ENCODE results near the gene ADAM23.

DNA sequence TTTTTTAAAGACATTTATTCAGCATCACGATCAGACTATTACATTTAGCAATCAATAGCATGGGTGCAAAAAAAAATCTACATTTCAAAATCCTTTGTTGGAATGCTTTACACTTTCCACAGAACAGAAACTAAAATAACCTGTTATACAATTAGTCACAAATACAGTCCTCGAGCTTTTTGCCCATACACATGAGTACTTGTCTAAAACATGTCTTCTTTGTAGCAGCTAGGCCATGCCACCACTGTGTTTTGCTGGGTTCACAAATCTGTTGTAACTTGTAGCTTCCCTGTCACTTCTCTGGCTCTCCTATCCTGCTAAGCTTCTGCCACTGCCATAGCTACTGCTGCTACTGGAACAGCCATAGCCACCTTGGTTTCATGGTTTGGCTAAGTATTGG, 24.4 kb upstream of the ADAM23 start:
- TF ChIP-seq EP300 (IDR thresholded peaks at IDR 0.05) (no peak), POLR2AphosphoS5 (IDR thresholded peaks at IDR 0.05) (no peak)
- TF ChIP-seq, protein P1, sequence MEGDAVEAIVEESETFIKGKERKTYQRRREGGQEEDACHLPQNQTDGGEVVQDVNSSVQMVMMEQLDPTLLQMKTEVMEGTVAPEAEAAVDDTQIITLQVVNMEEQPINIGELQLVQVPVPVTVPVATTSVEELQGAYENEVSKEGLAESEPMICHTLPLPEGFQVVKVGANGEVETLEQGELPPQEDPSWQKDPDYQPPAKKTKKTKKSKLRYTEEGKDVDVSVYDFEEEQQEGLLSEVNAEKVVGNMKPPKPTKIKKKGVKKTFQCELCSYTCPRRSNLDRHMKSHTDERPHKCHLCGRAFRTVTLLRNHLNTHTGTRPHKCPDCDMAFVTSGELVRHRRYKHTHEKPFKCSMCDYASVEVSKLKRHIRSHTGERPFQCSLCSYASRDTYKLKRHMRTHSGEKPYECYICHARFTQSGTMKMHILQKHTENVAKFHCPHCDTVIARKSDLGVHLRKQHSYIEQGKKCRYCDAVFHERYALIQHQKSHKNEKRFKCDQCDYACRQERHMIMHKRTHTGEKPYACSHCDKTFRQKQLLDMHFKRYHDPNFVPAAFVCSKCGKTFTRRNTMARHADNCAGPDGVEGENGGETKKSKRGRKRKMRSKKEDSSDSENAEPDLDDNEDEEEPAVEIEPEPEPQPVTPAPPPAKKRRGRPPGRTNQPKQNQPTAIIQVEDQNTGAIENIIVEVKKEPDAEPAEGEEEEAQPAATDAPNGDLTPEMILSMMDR (IDR thresholded peaks at IDR 0.05): no peak
